NCI-H69 (cell line): ENCODE results near the gene SGK1.
"Not testable (repeated sequence)": the region's sequence is repeated elsewhere in the genome, so short reads cannot be mapped to it uniquely, and the experiment has no call there.

Experiments used
- DNase-seq: peaks from one replicate; lab custom pipeline; 2025; lab: John Stamatoyannopoulos, UW

Gene SGK1

DNA sequence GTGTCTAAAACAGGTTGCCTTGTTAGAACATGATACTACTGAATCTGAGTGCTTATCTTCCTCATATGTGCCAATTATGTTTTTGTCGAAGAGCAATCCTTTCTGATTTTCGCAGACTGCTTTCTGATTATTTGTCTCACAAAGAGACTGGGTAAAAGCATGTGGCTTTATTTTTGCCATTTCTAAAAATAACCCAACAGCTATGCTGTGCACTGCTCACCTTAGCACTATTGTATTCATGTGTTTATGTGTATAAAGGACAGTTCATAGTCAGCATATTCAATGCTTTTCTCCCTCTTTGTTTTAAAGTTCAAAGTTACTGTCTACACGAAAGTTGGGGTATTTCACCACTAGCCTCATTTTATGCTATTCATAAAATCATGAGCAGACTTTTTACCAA, 127.0 kb downstream of the SGK1 start:
- no peak for DNase-seq

DNA sequence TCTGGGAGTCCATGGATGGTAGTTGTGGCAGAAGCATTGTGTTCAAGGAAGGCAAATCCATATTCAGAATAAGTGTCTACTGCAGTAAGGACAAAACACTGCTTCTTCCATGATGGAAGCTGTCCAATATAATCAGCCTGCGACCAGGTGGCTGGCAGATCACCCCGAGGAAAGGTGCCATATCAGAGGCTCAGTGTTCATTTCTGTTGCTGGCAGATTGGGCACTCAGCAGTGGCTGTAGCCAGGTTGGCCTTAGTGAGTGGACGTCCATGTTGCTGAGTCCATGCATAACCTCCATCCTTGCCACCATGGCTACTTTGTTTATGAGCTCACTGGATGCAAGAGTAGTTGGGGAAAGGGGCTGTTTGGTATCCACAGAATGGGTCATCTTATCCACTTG, 130.2 kb downstream of the SGK1 start:
- DNase-seq = no peak

DNA sequence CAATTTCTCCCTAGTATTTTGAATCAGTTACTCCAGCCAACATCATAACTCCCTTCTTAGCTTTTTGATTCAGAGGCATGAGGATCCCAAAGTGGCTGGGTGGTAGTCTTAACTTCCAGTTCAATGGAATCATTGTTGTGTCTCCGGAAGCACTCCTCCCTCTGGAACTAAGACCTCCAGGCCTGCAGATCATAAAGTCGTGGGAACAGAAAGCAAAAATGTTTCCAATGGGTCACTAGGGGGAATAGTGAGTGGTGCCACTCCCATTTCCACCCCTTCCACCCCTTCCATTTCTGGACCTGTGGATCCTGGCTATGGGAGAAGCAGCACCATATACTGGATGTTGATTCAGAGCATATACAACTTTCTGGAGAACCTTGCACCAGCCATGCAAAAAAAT, 130.8 kb downstream of the SGK1 start:
- DNase-seq = no peak

DNA sequence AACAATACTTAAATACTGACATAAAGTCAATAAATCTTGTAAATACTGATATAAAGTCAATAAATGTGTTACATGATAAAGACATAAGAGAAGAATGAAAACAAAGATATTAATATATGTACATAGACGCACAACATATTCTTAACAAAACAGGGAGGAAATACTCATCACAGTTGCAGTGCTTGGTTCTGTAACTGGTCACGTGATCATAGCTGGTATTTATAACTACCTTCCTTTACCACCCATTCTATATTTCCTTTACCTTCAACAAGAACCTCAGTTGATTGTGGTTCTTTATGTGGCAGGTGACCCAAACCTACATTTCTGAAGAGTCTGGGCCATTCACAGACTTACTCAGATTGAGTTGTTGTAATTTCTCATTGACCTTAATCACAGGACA, 131.6 kb downstream of the SGK1 start:
- no peak for DNase-seq

DNA sequence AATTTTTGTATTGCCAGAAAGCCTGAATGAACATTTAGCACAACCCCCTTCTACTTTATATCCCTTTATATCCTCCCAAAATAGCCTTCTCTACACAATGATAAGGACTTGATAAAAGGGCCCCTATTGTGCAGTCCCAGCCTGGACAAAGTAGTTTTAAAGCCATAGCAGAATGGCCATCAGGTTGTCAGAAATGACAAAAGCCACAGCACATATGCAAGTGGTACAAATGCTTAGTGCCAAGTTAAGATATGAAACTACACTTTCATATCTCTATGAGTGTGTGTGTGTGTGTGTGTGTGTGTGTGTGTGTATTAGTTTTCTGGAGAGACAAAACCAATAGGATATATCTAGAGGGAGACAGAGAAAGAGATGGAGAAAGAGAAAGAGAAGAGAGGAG, 132.6 kb downstream of the SGK1 start:
- no peak for DNase-seq

DNA sequence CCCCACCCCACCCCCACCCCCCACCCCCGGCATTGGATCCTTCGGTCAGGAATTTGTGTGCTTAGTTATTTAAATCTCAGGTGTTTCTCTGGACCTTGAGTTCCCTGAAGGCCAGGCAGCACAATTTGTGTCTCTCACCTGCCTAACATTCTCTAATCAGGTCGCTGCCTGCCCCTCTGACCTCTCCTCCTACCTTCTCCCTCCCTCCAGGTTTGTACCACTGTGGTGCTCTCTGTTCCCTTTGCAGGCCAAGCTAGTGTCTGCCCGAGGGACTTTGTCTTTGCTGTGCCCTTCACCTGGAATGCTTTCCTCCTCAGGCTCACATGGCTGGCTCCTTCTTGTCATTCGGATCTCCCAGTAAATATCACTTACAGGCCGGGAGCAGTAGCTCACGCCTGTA, 134.1 kb downstream of the SGK1 start:
- DNase-seq = no peak

DNA sequence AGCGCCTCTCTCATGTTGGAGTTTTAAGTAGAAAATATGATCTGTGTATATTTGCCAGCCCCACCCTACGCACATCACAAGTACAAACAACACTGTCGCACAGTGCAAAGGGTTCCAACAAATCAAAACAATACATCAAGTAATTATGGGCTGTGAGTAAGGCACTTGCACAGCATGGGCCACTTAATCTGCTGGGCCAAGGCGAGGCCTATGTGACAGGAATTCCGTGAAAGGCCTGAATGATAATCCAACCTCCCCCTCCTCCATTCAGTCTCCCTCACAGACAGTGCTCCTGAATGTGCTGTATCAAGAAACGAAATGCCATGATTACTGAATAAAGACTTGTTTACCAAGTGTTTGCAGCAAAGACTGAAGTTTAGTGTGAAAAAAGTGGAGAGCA, 135.4 kb downstream of the SGK1 start:
- peak; percentile 89 for DNase-seq

DNA sequence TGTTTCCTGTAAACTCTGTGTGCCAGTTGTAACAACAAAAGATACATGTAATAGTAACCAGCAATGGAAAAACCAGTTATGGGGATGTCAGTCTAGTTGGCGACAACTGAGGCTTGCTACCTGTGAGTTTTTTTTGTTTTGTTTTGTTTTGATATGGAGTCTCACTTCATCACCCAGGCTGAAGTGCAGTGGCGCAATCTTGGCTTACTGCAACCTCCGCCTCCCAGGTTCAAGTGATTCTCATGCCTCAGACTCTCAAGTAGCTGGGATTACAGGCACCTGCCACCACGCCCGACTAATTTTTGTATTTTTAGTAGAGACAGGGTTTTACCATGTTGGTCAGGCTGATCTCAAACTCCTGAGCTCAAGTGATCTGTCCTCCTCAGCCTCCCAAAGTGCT, 136.2 kb downstream of the SGK1 start:
- DNase-seq = not testable (repeated sequence)

DNA sequence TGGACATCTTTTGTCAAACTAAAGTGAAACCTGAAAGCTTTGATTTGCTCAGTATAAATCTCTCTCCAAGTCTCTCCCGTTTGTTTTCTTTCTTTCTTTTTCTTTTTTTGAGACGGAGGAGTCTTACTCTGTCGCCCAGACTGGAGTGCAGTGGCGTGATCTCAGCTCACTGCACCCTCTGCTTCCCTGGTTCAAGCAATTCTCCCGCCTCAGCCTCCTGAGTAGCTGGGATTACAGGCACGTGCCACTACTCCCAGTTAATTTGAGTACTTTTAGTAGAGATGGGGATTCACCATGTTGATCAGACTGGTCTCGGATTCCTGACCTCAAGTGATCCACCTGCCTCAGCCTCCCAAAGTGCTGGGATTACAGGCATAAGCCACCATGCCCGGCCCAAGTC, 136.7 kb downstream of the SGK1 start:
- DNase-seq = not testable (repeated sequence)

DNA sequence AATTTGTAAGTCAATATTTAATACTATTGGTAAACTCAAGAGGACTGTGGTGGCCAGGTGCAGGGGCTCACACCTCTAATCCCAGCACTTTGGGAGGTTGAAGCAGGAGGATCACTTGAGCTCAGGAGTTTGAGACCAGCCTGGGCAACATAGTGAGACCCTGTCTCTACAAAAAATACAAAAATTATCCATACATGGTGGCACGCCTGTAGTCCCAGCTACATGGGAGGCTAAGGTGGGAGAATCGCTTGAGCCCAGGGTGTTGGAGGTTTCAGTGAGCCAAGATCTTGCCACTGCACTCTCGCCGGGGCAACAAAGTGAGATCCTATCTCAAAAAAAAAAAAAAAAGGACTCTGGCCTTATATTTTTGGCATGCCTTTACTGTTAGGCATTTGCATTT, 137.4 kb downstream of the SGK1 start:
- not testable (repeated sequence) for DNase-seq

DNA sequence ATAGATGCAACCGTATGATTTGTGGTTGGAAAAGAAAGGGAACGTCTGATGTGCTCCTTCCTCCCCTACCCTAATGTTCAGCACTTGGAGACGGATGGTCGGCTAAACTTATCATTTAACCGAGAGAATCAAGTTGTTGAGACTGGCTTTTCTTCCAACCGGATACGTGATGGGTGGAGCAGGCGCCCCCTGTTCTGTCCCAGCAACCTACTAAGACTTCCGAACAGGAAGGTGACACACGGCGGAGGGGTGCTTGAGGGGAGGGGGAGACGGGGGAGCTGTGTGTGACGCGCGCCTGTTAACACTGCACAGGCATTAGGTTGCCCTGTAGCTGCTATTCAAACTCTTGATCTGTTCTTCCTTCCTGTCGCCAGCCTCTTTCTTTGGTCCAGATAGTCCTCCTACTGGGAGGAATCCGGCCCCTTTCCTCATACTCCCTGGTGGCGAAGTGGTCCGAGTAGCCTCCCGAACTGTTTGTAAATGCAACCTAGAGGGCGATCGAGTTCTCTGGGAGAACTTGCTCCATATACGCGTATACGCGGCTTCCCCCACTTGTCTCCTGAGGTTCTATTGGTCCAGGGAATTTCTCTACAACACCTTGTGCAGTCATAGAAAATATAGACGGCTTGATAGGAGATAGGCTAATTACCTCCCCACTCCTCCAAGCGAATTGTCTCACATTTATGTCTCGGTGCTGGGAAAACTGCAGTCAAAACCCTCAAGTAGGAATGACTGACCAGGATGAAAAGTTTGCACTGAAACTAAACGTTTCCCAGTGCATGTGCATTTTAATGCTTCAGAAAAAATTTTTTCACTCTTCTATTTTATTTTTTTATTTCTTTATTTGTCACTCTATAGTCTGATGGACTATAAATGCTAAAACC, 139.5 kb downstream of the SGK1 start:
- peak; percentile 93 for DNase-seq

DNA sequence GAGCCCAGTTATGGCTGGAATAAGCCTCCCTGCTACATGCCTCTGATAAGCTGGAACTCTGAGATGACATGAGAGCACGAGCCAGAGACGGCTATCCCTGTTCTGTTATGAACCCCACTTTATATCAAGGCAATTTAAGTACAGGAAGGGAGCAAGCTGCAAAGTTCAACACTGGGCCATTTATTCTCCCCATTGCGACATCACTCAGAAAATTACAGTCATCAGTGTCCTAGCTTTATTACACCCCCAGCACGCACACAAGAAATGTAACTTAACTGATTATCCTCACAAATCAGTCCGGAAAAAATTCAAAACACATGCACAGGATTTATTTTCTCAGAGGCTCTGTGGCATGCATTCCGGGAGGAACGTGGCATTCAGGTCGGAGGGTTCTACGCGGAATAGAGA, 140.2 kb downstream of the SGK1 start:
- DNase-seq = peak; percentile 54

DNA sequence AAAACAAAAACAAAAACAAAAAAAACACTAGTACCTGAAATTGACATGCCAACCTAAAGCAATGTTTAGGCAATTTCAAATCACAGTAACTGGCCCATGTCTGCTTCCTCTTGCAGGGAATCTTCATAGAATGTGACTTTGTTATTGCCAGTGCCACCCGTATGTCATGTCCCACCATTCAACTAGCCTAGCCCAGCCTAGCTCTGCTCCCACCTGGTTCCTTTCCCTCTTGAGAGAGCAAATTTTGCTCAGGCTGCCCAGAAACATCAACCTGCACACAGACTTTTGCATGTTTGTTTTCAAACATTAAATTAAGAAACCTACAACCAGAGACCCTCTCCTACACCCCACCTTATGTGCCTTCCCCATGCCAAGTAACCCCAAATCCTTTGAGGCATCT, 140.7 kb downstream of the SGK1 start:
- DNase-seq = no peak

DNA sequence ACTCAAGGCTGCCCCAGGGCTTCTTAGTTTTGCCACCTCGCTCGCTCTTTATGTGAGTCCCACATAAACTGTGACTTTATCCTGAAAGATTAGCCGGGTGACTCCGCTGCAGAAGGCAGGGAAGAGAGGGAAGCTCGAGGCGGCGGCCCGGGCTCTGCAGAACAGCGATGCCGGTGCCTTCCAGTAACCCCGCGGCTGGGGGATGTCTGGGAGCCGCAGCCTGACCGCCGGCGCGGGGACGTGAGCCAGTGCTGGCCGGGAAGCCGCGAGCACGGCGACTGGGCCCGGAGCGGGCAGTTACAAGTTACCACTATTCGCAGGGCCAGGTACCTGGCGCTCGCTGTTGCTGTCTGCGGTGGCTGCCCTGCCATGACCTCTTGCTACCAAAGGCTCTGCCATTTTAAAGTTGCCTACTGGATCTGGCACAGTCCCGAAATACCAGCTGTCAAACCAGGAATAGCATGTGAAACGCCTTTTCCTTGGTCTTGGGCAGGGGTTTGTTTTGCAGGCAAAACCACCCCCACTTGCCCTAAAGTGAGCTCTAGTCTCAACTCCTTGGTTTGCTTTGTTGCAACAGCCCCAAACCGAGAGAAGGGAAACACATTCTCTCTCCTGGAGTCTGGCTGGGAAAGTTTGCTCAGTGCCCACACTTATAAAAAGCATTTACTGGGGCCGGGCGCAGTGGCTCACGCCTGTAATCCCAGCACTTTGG, 141.5 kb downstream of the SGK1 start:
- DNase-seq = no peak

DNA sequence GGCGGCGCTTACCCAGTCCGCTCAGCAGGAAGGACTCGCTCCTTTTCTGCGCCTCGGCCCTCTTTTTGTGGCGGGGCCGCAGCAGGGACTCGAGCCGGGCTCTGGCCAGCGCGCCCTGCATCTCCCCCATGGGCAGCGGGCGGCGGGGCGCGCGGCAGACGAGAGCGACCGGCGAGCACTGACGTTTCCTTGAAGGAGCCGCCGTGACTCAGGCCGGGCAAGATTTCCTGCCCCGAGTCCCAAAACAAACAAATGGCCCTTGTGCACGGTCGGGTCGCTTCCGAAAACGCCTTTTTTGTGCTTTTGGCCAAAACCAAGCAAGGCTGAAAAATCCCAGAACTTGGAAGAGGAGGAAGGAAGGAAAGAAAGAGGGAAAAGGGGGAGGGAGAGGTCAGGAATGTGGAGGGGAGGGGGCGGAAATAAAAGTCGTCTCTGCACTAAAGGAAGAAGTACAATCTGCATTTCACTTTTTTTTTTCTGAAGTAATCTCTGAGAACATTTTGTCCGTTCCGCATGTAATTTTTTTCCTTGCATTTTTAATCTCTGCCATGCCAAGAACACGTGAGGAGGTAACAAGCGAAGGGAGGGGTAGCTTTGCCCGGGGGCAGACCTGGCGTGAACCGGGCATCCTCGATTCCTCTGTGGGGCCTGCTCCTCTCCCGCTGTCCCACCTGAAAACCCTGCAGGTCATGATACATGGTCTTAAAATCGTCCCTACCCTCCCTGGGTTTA, 142.2 kb downstream of the SGK1 start:
- DNase-seq = no peak

DNA sequence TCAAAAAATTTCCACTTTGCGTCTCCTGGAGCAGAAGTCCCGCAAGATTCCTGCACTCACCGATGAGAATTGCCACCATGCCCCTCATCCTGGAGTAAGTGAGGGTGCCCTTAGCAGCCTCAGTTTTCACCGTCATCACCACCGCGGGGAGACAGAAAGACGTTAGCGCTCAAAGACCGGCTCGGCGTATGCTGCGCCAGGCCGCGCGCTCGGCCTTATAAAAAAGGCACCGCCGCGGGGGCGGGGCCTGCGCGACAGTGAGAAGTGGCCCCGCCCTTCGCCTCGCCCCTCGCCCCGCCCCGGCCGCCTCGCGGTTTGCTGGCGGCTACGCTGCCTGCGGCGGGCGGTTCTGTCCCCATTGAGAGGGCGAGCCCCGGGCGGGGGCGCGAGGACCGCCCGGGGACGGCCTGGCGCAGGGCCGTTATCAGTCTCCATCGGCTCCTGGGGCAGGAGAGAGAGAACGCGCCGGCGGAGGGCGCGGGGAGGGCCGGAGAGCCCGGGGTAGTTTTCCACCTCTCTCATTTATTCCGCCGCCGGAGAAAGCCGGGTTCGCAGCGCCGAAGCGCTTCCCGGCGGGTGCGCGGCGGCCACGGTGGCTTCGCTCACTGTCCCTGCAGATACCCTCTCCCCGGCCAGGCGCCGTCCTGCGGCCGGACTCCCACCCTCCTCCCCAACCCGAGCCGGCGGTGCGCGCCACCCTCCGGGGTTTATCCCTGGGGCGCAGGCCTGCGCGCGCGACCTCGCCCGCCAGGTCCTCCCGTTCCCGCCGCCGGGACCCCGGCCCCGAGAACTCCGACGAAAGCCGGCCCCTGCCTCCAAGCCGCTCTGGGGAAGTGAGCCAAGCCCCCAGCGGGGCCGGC, 143.0 kb downstream of the SGK1 start:
- peak; percentile 97 for DNase-seq

DNA sequence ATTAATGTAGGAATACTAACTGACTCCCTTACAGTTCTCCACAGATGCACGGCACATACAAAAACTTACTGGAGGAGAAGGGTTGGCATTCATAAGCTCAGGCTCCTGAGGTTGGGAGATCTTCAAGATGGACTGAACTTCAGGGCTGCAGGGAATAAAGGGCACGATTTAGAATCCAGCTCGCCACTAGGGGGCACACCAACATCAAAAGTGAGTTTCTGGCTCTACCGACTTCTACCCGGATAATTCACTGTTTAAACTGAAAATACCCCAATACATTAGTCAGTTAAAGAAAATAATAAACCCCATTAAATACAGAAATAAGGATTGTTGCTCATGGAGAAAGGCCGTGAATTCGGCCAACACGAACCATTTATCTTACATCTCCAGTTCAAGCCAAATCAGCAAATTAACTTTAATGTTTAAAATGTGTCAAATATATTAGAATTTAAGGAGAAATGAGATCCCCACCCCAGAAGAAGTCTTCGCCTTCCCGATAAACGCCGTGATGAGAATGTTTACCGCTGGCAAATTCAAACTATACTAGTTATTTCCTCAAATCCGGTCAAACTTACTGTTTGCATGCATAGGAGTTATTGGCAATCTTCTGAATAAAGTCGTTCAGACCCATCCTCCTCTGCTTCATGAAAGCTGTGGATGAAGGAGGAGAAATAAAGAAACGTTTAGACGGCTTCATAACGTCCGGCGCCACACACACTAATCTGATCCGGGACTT, 143.8 kb downstream of the SGK1 start:
- peak; percentile 86 for DNase-seq

DNA sequence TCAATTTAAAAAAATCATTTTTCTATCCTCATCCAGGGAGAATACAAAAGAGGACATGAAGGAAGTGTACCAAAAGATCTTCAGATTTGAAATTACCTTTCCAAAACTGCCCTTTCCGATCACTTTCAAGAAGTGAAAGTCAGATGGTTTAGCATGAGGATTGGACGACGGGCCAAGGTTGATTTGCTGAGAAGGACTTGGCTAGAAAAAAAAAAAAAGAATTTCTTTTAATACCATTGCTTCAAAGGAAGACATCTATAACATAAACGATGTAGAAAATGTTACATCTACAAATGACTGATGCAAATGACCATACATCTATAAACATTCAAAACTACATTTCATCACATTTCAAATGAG, 144.6 kb downstream of the SGK1 start:
- no peak for DNase-seq

DNA sequence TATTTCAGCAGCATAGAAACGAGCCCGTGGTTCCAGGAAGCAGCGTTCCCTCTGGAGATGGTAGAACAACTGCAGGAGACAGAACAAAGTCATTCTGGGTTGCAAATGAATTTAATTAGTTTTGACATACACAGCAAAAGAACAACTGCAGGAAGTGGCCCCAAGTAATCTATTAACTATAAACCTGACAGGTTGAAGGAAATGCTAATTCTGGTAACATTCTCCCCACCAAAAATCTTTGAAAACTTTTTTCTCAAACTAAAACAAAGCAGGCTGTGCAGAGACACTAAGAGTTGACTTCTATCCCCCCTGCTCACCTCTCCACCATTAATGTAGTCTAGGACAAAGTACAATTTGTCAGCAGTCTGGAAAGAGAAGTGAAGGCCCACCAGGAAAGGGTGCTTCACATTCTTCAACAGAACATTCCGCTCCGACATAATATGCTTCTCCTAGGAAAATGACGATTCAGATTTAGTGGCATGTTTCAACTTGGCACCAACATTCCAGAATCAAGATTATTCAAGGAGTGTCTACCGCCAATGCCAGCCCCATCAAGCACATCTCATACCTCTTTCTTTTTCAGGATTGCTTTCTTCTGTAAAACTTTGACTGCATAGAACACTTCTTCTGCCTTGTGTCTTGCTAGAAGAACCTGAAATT, 145.1 kb downstream of the SGK1 start:
- DNase-seq = no peak

DNA sequence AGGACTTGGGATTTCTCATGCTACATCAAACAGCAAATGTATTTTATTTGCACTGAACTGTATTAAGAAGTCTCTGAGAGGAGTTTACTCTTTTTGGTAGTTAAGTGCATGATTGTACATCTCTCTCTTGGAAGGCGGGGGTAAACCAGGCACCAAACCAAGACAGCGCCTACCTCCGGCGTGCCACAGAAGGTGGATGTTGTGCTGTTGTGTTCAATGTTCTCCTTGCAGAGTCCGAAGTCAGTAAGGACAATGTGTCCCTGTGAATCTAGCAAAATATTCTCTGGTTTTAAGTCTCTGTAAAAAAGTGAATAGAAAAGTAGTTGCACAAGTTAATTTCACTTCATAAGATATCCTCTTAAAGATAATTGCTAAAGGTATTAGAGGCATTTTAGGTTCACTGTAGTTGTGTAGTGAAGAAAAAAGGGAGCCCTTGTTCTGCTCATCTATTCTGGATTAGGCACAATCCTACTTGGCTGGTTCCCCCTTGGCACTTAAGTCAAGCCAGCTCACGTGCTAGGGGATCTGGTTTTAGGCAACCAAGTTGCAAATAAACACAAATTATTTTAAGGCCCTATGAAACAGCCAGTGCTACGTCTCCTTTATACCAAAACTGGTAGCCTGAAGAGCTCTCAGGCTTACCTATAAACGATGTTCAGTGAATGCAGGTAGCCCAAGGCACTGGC, 145.7 kb downstream of the SGK1 start:
- DNase-seq = no peak
